Measurements from ENCODE around the gene NDUFAF2.

Gene NDUFAF2, protein sequence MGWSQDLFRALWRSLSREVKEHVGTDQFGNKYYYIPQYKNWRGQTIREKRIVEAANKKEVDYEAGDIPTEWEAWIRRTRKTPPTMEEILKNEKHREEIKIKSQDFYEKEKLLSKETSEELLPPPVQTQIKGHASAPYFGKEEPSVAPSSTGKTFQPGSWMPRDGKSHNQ

DNA sequence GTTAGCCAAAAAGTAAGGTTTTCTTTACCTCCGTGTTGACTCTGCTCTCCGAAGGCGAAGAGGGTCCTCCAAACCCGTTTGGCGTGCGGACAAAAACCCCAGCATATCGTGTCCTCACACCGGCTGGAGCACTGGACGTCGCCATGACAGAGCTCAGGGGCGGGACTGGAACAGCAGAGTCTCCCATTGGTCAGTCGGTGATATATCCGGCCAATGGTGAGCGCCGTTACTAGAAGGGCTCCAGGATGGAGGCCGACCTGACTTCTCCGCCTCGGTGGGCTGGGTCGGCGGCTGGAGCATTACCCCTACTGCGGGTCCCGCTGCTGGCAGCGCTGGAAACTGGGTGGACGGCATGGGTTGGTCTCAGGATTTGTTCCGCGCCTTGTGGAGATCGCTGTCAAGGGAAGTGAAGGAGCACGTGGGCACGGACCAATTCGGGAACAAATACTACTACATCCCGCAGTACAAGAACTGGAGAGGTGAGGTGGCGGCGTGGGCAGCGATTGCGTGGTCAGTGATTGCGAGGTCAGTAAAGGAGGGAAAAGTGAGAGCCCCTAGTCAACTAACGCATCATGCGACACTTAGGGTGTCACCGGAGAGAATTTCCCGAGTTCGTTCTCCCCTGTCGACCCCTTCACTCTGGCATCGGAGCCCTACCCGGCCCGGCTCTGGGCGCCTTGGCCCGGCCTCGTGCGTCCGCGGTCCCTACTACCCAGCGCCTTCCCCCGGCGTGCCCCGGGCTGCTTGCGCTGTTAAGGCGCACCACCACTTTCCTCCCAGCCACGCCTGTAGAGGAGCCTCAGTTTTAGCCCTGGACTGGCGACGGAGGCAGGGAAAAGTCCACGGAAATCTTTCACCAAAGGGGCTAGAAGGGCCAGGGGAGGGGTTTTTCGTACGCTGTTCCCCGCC lies at the start of gene NDUFAF2, which contains the start of gene ERCC8:
Gene NDUFAF2, plus strand, starts transcription at position 302 of the 909 bp plus-strand sequence. Its CDS starts 51 bp downstream, at position 353.
Gene ERCC8, minus strand, starts transcription at position 167 of the 909 bp plus-strand sequence. Its CDS starts 62 bp downstream, at position 105.
- peak within 1 kb of the TSS; percentile 83 for H3K4me3 ChIP-seq (ENCODE audit: low read depth, low read length)
- peak; percentile 95 for DNase-seq (ENCODE audit: low read depth)
- TF ChIP-seq, protein P1, sequence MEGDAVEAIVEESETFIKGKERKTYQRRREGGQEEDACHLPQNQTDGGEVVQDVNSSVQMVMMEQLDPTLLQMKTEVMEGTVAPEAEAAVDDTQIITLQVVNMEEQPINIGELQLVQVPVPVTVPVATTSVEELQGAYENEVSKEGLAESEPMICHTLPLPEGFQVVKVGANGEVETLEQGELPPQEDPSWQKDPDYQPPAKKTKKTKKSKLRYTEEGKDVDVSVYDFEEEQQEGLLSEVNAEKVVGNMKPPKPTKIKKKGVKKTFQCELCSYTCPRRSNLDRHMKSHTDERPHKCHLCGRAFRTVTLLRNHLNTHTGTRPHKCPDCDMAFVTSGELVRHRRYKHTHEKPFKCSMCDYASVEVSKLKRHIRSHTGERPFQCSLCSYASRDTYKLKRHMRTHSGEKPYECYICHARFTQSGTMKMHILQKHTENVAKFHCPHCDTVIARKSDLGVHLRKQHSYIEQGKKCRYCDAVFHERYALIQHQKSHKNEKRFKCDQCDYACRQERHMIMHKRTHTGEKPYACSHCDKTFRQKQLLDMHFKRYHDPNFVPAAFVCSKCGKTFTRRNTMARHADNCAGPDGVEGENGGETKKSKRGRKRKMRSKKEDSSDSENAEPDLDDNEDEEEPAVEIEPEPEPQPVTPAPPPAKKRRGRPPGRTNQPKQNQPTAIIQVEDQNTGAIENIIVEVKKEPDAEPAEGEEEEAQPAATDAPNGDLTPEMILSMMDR (conservative IDR thresholded peaks at IDR 0.05; ENCODE audit: low read depth, low read length) = no peak

DNA sequence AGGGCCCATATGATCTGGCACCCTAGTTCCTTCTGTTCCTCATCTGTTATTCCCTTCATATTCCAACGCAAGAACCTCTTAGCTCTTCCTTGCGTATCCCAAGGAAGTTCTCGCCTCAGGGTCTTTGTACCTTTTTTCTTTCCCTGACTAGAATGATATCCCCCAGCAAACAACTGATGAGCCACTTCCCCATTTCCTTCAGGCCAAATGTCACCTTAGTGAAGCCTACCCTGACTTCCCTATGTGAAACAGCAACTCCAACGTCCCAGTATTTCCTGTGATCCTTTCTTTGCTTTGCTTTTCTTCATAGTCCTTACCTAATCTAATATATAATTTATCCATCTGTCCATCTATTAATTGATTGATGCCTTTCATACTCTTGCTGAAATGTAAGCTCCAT lies 48.0 kb upstream of the NDUFAF2 start:
- TF ChIP-seq, protein P1 (conservative IDR thresholded peaks at IDR 0.05; ENCODE audit: low read depth, low read length) = no peak
- no peak for DNase-seq (ENCODE audit: low read depth)
- H3K4me3 ChIP-seq (ENCODE audit: low read depth, low read length) = no peak overlapping the region

DNA sequence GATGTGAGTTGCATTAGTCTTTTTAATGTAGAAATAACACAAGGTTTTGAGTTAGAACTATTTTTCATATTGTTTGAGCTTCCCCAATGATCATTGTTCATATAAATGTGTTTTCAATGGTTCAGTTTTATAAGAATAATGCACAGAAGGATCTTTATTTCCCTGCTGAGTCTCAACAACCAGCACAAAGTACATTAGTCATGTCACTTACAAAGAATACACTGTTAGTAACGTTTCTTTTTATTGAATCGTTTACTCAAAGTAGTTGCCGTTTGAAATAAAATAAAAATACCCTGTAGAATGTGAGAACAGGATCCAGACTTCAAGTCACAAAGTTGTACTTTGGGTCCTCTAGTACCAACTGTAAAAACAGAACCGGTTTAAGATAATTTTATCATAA lies 41.6 kb upstream of the NDUFAF2 start:
- TF ChIP-seq, protein P1 (conservative IDR thresholded peaks at IDR 0.05; ENCODE audit: low read depth, low read length) = no peak
- no peak for DNase-seq (ENCODE audit: low read depth)
- H3K4me3 ChIP-seq (ENCODE audit: low read depth, low read length) = no peak overlapping the region

DNA sequence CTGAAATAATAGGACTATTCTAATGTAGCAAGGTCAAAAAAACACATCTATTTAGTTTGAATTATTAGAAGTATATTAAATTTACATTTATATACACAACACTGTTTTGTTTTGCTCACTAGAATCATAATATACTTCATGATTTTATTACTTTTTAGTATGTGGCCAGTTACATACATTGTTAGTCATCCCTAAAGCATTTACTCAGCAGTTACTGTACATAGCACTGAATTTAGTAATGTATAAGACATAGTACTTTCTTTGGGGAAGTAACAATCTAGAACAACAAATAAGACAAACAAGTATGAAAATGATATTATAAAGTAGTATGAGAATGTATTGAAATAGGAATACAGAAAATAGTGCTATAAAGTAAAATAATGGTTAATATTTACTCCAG lies 28.4 kb upstream of the NDUFAF2 start:
- H3K4me3 ChIP-seq (ENCODE audit: low read depth, low read length) = no peak overlapping the region
- DNase-seq (ENCODE audit: low read depth) = peak; percentile 42
- TF ChIP-seq, protein P1 (conservative IDR thresholded peaks at IDR 0.05; ENCODE audit: low read depth, low read length) = no peak

DNA sequence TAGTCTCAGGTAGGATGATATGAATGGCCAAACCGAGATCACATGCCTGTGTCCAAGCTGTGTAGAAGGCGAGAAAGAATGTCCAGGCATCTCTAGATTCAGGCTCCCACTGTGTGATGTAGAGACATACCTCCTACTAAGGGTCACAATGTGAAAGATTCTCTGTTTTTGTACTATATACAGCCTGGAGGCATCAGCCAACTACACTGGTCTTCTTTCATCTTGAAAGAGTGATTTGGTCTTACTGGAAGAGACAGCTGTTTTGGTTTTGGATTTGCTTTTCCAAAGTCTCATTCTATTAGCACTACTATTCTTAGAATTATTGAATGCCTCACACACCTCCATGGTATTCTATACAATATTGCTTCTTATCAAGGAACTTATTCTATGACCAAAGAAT lies 26.5 kb upstream of the NDUFAF2 start:
- DNase-seq (ENCODE audit: low read depth) = no peak
- TF ChIP-seq, protein P1 (conservative IDR thresholded peaks at IDR 0.05; ENCODE audit: low read depth, low read length) = no peak
- no peak overlapping the region for H3K4me3 ChIP-seq (ENCODE audit: low read depth, low read length)

DNA sequence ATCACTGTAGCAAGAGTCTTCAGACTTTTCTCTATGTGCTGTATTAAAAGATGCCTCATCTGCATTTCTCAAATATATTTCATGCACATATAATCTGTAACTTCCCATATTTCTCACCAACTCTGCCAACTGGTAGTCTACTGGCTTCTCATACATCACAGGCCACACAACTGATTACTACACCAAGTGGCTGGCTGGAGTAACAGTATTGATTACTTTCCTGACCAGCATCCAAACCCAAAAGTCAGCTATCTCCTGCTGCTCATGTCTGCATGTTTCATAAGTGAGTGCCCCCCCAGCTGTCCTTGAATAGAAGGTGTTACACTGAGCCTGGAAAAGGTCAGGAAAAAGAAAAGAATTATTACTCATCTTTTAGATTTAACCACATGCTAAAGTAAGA lies 17.6 kb upstream of the NDUFAF2 start:
- TF ChIP-seq, protein P1 (conservative IDR thresholded peaks at IDR 0.05; ENCODE audit: low read depth, low read length) = no peak
- DNase-seq (ENCODE audit: low read depth) = no peak
- H3K4me3 ChIP-seq (ENCODE audit: low read depth, low read length) = no peak overlapping the region
